SK-N-MC (cell line): ENCODE results near the gene ESR1.

Experiments
- EZH2 ChIP-seq: fragments of 200-600 bp; sonication (generic); IDR thresholded peaks from one replicate; pipeline ENCODE4 v1.6.1; 2017; ENCODE audit warnings: antibody characterized with exemption
- POLR2AphosphoS5 ChIP-seq: IDR thresholded peaks from 2 replicates; pipeline ENCODE4 v1.6.1; 2012; ENCODE audit warnings: mild to moderate bottlenecking, low read depth, low read length, borderline replicate concordance

DNA sequence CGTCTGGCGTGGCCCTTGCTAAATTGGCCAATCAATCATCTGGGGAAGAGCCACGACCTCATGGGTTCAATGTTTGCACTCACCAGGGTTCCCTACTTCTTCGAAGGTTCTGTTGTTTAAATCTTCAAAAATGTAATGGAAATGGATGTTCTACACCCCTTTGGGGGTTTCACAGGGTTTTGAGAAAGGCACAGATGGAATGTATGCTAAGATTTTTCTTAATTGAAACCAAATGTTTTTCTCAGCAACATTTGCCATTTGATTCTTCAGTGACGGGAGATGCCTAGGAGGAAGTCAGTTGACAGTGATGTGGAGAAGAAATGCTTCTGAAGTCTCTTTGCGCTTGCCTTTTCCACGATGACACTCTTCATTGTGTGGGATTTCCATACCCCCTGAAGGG, 312.3 kb downstream of the ESR1 start:
- TF ChIP-seq POLR2AphosphoS5 (no peak), EZH2 (no peak)
